M059J (cell line): ENCODE data around the gene PBX1. TPM values are rescaled to one million over a fixed set of nuclear protein-coding genes. Genes with fewer than 3 reads are reported as not detected.
A peak's percentile ranks its signal among the peaks of the same experiment; 100 is the strongest.

Experiments used
- DNase-seq: peaks from one replicate; pipeline ENCODE4 v3.0.0-alpha.2; 2012; ENCODE audit warnings: low read depth
- total RNA-seq: library from RNA; depleted of rRNA; stranded (reverse); fragments of >200 nt; shearing (Covaris generic); gene quantifications from 2 replicates; pipeline ENCODE4 v1.2.3, GENCODE V29; 2014

The PBX1 gene
- total RNA-seq, 1 experiment from 2014 or later = 20.2 TPM

GRCh38 chr1:164806531-164806930 lies 247.5 kb downstream of the PBX1 start:
- DNase-seq = no peak

GRCh38 chr1:164813776-164814175 lies 254.8 kb downstream of the PBX1 start:
- DNase-seq = no peak

DNA sequence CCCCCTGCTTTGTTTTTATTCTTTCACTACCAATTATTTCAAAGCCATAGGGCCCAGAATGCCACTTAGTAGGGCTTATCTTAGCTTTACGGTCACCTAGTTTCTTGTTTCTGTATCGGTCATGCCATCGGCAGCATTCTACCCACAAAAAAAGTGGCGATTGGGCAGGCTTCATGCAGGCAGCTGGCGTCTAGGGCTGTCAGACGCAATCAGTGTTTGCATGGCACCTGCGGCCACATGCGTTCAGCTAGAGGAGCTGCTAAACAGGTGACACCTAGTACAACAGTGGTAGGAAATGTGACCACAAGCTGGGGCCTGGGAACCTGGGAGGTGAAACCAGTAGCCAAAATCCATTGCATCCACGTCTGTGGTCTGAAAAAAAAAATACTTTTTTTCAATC lies 262.7 kb downstream of the PBX1 start:
- no peak for DNase-seq

- peak; percentile 2 for DNase-seq
Observed at GRCh38 chr1:164823486-164824279, 264.7 kb downstream of the PBX1 start.

- DNase-seq = no peak
Observed at GRCh38 chr1:164824542-164824941, 265.6 kb downstream of the PBX1 start.

DNA sequence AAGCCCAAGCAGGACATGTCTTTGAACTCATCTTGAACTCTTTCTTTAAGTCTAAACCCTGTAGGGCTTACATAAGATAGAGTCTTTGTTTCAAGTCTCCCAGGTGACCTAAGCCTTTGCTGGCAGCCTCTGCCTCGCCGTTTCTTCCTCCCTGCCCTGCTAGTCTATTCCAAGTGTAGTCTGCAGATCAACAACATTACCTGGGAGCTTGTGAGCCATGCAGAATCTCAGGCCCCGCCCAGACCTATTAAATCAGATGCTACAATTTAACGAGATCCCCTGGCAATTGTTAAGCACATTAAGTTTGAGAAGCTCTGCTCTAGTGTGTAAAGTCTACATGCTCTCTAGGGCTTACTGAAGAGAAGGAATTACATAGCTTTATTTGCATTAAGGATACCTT lies 271.6 kb downstream of the PBX1 start:
- DNase-seq = no peak

- no peak for DNase-seq
Observed at GRCh38 chr1:164834641-164835040, 275.7 kb downstream of the PBX1 start.

DNA sequence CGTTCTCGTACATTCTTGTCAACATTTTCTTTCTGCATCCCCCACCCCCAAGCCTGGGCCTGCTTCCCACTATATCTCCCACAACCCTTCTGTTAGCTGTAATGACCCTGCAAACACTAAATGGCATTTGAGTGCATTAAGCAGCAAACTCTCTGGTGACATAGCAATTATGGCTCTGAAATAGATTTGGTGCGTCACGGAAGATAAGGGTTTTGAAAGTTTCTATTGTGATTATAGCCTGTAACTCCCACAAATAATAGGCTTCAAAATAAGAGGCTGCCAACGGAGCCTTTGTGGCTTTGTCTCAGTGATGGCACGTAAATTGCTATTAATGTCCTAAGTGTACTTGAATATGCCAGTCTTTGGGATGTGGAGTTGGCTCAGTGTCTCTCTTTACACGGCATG lies 277.6 kb downstream of the PBX1 start:
- DNase-seq = no peak

- no peak for DNase-seq
Observed at GRCh38 chr1:164838786-164839185, 279.8 kb downstream of the PBX1 start.

DNA sequence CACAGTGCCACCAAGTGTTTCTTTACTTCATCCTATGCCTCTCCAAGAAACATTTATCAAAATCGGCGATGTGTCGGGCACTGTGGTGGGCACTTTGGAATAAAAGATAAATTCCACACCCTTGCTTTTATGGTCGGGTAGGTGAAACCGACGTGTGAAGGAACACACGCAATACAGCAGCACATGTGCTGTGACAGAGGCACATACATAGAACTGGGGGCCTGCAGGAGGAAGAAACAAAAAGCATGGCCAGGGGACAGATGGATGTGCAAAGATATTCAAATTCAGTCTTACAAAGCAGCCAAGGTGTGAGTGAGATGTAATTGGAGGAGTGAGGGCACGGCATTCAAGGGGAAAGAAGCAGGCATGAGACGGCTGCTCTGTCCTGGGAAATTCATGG lies 282.0 kb downstream of the PBX1 start:
- DNase-seq = no peak

GRCh38 chr1:164841702-164842465 lies 282.9 kb downstream of the PBX1 start:
- no peak for DNase-seq

- DNase-seq = no peak
Observed at GRCh38 chr1:164842870-164843269, 283.9 kb downstream of the PBX1 start.

DNA sequence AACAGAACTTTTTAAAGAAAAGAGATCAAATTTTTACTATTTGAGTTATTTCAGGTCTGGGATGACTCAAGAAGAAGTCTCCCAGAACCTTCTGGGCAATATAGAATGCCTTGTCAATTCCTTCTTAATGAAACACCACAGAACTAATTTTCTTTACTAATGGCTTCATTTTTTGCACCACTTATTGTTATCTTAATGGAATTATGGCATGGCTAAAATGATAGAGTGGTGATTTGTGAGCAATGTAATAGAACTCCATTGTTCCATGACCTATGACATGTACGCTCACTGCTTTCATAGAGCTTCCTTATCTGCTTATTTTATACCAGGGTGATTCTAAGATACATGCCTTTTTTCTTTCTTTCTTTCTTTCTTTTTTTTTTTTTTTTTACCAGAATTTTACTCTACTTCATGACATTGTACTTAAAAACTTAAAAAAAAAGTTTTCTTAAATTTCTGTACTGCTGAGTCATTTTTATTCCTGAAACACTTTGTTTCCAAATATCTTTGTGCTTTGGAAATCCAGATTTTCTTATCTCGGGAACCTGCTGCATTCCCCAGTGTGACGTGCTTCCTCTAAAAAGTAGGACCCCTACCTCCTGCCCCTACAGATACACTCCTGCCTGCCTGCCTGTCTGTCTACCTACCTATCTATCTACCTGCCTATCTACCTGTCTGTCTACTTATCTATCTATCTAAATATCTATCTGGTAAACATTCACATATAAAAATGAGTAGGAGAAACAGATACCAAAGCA lies 284.9 kb downstream of the PBX1 start:
- no peak for DNase-seq

DNA sequence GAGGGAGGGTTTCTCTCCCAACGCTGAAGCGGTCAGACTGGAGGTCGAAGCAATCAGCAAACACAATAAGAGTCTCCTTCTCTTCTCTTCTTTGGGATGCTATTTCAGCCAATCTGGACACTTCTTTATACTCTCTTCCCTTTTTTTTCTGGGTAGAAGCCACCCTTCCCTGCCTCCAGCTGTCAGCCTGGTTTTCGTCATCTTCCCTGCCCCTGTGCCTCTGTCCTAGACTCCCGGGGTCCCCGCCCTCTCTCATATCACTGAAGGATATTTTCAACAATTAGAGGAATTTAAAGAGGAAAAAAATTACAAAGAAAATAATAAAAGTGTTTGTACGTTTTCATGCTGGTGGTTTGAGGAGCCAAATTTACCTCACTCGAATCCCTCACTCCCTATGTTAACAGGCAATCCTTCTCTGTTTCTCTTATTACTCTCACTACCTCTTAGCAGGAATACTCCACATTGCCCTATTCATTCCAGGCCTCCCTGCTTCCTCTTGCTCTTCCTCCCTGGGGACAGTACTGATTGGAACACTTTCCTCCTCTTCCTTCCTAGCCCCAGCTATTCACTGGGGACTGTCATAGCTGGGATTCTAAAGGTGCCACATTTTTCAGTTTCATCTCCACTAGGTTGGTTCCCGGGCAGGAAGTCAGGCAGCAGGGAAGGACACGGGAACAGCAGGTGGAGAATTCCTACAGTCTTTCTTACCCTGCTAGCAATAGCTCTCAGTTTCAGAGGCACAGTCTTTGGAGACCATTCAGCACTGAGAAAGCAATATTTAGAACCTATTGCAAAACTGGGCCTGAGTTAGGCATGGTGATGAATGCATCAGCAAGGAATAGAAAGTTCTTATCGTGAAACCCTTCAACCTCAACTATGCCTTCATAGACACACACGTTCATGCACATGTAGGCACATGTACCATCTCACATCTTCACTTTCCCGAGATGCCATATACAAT lies 288.0 kb downstream of the PBX1 start:
- no peak for DNase-seq

DNA sequence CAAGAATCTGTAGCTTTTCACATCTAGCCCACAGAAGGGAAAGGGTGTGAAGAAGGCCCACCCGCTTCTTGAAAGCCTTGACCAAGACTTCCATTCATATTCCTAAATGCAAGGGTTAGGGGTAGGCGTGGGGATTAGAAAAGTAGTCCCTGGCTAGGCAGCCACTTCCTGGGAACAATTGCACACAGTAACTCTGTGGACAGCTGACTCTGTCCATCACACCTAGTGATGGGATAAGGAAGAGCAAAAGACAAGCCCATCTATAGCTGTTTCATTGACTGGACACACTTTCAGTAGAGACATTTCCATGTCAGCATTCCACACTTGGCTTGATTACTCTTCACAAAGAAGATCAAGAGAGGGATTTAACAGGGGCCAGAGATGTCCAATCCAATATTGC lies 294.2 kb downstream of the PBX1 start:
- no peak for DNase-seq

DNA sequence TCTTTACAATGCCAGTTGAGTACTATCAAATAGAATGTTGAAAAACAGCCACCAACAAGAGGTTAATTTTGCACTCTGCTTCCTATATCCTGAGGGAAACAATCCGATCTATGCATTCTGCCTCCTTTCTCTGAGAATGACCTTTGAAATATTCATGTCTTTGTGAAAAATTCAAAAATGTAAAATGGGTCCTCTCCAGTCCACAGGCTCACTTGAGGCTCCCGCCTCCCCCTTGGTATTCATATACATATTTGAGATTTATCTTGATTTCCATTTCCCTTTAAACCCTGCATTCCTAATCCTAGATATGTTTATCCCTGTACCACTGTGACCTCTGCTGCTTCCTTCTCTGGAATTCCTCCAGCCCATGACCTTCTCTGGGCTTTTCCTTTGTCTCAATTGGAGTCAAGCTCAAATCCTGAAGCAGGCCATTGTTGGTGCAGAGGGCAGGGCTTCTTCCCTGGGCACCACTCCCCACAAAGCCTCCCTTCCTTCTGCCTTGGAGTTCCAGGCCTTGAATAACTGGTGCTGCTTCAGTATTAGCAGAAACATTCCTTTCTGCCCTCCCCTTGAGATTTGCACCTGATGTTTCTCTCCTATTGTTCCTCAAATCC lies 296.8 kb downstream of the PBX1 start:
- no peak for DNase-seq

GRCh38 chr1:164856381-164856780 lies 297.4 kb downstream of the PBX1 start:
- DNase-seq = no peak

- no peak for DNase-seq
Observed at GRCh38 chr1:164857439-164857838, 298.5 kb downstream of the PBX1 start.

- no peak for DNase-seq
Observed at GRCh38 chr1:164858096-164858632, 299.2 kb downstream of the PBX1 start.

- DNase-seq = no peak
Observed at GRCh38 chr1:164861632-164862031, 302.6 kb downstream of the PBX1 start.

DNA sequence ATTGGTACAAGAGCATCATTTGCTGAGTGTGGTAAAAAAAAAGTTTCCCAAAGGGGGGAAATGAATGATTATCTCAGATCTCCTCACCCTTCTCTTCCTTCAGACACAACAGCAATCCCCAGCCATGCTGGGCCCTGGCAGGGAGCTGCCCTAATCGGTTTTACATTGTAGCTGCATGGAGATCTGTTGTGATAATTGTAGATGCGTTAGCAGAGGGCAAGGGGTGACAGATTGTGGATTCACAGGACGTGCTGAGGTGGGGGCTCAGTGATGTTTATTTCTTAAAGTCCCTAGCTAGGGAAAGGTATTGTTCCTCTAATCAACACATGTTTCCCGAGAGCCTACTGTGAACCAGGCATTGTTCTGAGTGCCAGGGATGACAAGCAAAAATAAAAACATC lies 304.1 kb downstream of the PBX1 start:
- DNase-seq = no peak
